RWPE2 (cell line): Measurements from ENCODE around the gene RBM44.
A peak's percentile ranks its signal among the peaks of the same experiment; 100 is the strongest.

ENCODE experiments used
- ATAC-seq: fragments of 200-7000 bp; cut with Tn5 transposase; 3 replicates; pipeline ENCODE4 v1.9.1; 2021; ENCODE audit warnings: low read depth
- DNase-seq: peaks from one replicate; pipeline ENCODE4 v3.0.0-alpha.2; 2020; ENCODE audit warnings: low spot score
- H3K27ac ChIP-seq: fragments of 450-650 bp; 2 replicates; pipeline ENCODE4 v1.5.1; 2017; ENCODE audit warnings: mild to moderate bottlenecking; ENCODE audit not compliant: poor library complexity, severe bottlenecking
- H3K27me3 ChIP-seq: fragments of 250-450 bp; sonication (Bioruptor Pico); 2 replicates; pipeline ENCODE4 v1.5.1; 2021; ENCODE audit warnings: mild to moderate bottlenecking, moderate library complexity; ENCODE audit not compliant: insufficient read depth, poor library complexity, severe bottlenecking
- H3K36me3 ChIP-seq: fragments of 250-450 bp; sonication (Bioruptor Pico); 2 replicates; pipeline ENCODE4 v1.5.1; 2020; ENCODE audit warnings: low read depth, mild to moderate bottlenecking, moderate library complexity
- H3K4me1 ChIP-seq: fragments of 250-450 bp; sonication (Bioruptor Pico); 2 replicates; pipeline ENCODE4 v1.5.1; 2021; ENCODE audit warnings: mild to moderate bottlenecking, moderate library complexity; ENCODE audit not compliant: insufficient read depth, poor library complexity, severe bottlenecking
- H3K4me3 ChIP-seq: fragments of 250-450 bp; sonication (Bioruptor Pico); 2 replicates; pipeline ENCODE4 v1.5.1; 2021; ENCODE audit warnings: mild to moderate bottlenecking, moderate library complexity; ENCODE audit not compliant: severe bottlenecking
- H3K9me3 ChIP-seq: fragments of 250-450 bp; sonication (Bioruptor Pico); 2 replicates; pipeline ENCODE4 v1.5.1; 2021; ENCODE audit warnings: mild to moderate bottlenecking, moderate library complexity; ENCODE audit not compliant: severe bottlenecking
- CTCF ChIP-seq: fragments of 450-650 bp; IDR thresholded peaks from one replicate; pipeline ENCODE4 v1.5.1; 2017; ENCODE audit warnings: mild to moderate bottlenecking, moderate library complexity; ENCODE audit not compliant: poor library complexity, severe bottlenecking

Gene RBM44

DNA sequence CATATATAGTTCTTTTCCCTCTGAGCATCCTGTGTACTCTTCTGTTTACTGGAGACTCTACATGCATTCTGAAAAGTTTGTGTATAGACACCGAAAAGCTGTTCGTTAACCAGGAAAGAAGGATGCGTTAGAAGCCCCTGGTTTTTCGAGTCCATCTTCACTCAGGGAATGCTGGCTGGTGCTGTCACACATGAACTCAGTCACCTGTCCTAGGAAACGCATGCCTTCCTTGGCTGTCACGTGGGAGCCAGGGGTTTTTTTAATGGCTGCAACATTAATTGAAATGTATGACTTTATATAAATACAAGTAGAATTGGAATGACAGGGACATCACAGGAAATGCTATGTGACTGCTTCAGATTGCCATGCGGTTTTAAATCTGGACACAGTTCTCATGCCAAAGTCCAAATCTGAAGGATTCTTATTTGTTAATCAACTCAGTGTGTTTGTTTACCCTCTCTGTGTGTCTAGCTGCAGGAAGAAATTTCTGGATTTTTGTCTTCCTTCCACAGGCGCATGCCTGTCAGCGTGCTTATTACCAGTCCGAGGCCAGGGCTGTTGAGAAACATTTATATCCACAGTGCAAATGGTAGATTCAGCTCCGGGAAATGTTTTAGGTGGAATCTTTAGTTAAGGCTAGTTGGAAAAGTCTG is 63.4 kb downstream of the RBM44 start:
- Histone ChIP-seq H3K9me3 (no peaks in the 10 kb centered on the region), H3K27ac (no peak overlapping the region), H3K36me3 (no peaks in the 10 kb centered on the region), H3K27me3 (no peaks in the 10 kb centered on the region), H3K4me3 (no peak overlapping the region), H3K4me1 (peaks cover 24% of the 10 kb centered on the region)
- ATAC-seq (no peak), DNase-seq (no peak)
- no peak for TF ChIP-seq CTCF

GRCh38 chr2:237862528-237862895 is 63.9 kb downstream of the RBM44 start:
- Histone ChIP-seq H3K36me3 (no peaks in the 10 kb centered on the region), H3K4me1 (peaks cover 24% of the 10 kb centered on the region), H3K27me3 (no peaks in the 10 kb centered on the region), H3K4me3 (no peak overlapping the region), H3K27ac (no peak overlapping the region), H3K9me3 (no peaks in the 10 kb centered on the region)
- ATAC-seq (no peak), DNase-seq (no peak)
- no peak for TF ChIP-seq CTCF

GRCh38 chr2:237863102-237863511 is 64.5 kb downstream of the RBM44 start:
- no peaks in the 10 kb centered on the region for H3K36me3 ChIP-seq
- ATAC-seq = no peak
- H3K4me3 ChIP-seq = no peak overlapping the region
- no peak for DNase-seq
- H3K9me3 ChIP-seq = no peaks in the 10 kb centered on the region
- TF ChIP-seq CTCF = no peak
- H3K27me3 ChIP-seq = no peaks in the 10 kb centered on the region
- peaks cover 24% of the 10 kb centered on the region for H3K4me1 ChIP-seq
- no peak overlapping the region for H3K27ac ChIP-seq

DNA sequence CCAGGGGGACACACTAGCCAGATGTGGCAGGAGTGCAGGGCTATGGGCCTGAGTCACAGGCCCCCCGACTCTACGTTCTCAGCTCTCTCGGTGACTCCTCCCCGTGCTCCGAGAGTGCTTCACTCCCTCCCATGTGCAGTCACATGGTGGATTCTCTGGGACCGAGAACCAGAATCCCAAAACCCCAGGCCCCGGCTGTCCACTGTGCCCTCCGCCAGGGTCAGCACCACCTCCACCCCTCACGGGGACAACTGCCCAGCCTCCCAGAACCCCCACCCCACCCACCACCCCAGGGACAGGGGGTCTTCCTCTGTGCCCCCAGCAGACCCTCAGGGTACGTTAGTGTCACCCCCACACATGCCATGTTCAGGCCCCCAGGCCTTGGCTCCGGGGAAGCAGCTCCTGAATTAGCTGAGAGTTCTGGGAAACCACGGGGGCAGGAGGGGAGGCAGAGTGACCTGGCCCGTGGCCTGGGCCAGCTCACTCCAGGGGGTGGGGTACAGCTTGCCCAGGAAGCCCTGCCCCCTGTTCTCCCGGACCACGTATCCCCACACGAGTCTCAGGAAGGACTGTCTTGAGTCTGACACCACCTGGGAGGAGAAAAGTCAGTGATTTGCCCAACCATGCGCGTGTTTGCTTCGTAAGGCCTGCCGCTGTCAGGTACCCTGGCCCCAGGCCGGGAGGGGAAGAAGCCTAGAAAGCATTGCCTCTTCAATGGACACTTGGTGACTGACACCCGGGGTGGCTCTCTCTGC is 65.3 kb downstream of the RBM44 start:
- H3K4me1 ChIP-seq = peaks cover 24% of the 10 kb centered on the region
- no peaks in the 10 kb centered on the region for H3K27me3 ChIP-seq
- TF ChIP-seq CTCF = no peak
- peak overlapping the region; percentile 90 for H3K27ac ChIP-seq
- H3K36me3 ChIP-seq = no peaks in the 10 kb centered on the region
- DNase-seq (no peak), ATAC-seq (no peak)
- H3K9me3 ChIP-seq = no peaks in the 10 kb centered on the region
- no peak overlapping the region for H3K4me3 ChIP-seq

GRCh38 chr2:237864444-237864931 is 65.9 kb downstream of the RBM44 start:
- no peak for DNase-seq
- no peaks in the 10 kb centered on the region for H3K9me3 ChIP-seq
- H3K4me1 ChIP-seq = peaks cover 24% of the 10 kb centered on the region
- peak overlapping the region; percentile 90 for H3K27ac ChIP-seq
- H3K27me3 ChIP-seq = no peaks in the 10 kb centered on the region
- TF ChIP-seq CTCF = no peak
- no peaks in the 10 kb centered on the region for H3K36me3 ChIP-seq
- no peak overlapping the region for H3K4me3 ChIP-seq
- no peak for ATAC-seq
